HG03135 (cell line): ENCODE data around the gene GCAT.

Source experiments
- ATAC-seq: cut with Tn5 transposase; IDR thresholded peaks from one replicate; pipeline ENCODE4 v1.9.1; 2021; ENCODE audit warnings: mild to moderate bottlenecking, moderate library complexity; ENCODE audit not compliant: unreplicated experiment

The GCAT gene

DNA sequence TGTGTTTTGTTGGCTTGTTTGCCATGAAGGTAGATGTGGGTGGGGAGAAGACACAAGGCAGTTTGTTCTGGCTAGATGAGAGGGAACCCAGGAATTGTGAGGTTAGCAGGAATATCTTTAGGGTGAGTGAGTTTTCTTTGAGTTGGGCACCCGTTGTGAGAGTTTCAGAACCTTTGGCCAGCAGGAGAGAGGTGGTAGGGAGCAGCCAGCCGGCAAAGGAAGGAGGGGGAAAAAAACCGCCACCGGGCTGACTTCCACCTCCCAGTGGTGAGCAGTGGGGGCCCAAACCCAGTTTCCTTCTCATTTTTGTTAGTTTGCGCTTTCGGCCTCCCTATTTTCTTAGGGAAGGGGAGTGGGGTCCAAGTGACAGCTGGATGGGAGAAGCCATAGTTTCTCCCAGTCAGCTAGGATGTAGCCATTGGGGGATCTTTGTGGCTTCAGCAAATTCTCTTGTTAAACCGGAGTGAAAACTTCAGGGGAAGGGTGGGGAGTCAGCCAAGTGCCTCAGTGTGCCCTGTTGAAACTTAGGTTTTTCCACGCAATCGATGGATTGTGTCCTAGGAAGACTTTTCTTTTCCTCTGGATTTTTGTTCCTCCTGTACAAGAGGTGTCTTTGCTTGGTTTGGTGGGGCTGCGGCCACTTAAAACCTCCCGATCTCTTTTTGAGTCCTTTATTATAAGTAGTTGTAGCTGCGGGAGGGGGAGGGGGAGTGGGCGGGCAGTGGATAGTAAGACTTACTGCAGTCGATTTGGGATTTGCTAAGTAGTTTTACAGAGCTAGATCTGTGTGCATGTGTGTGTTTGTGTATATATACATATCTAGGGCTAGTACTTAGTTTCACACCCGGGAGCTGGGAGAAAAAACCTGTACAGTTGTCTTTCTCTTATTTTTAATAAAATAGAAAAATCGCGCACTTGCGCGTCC, 1.1 kb upstream of the GCAT start:
- no peak for ATAC-seq

DNA sequence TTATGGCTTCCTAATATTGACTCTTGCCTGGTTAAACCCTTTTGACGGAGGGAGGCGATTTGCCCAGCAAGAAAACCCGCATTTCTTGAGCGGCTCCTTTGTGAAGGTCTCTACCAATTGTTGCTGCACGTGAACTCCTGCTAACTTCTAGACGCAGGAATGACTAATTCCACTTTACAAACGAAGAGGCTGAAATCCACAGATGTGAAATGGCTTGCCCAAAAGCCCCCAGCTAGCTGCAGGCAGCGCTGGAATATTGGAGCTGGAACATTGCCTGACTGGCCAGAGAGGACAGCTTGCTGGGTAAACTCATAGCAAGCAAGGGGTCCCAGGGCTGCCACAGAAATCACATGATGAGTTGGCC, 542 bp downstream of the GCAT start:
- no peak for ATAC-seq

DNA sequence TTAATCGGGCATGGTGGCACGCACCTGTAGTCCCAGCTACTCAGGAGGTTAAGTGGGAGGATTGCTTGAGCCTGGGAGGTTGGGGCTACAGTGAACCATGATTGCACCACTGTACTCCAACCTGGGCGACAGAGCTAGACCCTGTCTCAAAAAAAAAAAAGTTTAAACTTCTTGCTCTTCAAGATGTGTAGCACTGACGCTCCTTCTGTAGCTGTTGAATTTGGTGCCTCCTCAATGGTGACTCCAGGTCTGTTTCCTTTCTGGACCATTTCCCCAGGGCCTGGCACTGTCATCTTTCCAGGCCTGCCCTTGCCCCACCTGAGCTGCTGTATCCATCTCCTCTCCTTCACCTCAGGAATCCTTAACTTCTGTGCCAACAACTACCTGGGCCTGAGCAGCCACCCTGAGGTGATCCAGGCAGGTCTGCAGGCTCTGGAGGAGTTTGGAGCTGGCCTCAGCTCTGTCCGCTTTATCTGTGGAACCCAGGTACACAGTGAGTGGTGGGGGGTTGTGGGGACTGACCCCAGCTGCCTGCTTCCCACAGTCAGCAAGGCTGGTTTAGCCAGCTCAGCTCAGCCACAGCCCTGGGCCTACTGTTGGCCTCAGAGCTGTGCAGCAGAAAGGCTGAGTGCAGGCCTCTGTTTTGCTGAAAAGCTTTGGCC, 2.1 kb downstream of the GCAT start:
- no peak for ATAC-seq

DNA sequence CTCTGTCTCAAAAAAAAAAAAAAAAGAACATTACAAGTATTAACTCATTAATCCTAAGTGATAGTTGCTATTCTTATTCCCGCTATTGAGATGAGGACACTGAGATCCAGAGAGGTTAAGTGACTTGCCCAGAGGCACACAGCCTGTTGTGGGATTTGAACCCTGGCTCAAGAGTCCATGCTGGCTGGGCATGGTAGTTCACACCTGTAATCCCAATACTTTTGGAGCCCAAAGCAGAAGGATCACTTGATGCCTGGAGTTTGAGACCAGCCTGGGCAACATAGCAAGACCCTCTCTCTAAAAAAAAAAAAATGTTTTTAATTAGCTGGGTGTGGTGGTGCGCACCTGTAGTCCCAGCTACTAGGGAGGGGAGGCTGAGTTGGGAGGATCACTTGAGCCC, 4.1 kb downstream of the GCAT start:
- ATAC-seq, result no peak

DNA sequence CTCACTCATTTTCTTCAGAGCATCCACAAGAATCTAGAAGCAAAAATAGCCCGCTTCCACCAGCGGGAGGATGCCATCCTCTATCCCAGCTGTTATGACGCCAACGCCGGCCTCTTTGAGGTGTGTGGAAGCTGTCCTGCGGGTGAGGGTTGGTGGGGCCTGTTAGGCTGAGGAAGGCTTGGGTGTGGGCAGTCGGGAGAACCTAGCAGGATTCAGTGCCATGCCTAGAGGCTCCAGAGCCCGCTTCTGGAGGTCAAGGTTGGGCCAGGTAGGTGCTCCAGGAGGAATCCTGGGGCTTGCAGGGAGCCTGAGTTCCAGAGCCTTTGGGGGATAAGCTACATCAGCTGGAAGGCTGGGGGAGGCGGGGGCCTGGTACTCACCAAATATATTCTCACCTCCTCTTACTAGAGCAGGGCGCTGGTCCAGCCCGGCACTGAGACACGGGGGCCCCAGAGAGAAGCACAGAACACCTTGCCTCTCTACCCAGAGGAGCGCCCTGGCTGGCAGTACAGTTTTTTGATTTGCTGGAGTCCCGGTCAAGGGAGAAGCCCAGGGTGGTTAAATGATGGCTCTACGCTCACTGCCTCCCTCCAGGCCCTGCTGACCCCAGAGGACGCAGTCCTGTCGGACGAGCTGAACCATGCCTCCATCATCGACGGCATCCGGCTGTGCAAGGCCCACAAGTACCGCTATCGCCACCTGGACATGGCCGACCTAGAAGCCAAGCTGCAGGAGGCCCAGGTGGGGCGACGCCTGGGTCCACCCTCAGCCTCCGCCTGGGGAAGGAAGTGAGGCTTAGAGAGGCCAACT, 5.3 kb downstream of the GCAT start:
- ATAC-seq, result no peak

DNA sequence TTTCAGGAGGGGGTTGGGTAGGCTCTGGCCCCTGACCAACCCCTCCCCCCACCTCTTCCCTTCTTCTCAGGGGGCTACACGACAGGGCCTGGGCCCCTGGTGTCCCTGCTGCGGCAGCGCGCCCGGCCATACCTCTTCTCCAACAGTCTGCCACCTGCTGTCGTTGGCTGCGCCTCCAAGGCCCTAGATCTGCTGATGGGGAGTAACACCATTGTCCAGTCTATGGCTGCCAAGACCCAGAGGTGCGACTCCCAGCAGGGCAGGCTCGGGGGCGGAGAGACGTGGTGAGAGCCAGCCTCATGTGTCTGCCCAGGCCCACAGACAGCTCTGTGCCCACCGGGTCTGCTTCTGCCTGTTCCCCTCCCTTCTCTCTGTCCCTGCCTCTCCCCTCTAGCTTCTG, 7.9 kb downstream of the GCAT start:
- ATAC-seq, result no peak

DNA sequence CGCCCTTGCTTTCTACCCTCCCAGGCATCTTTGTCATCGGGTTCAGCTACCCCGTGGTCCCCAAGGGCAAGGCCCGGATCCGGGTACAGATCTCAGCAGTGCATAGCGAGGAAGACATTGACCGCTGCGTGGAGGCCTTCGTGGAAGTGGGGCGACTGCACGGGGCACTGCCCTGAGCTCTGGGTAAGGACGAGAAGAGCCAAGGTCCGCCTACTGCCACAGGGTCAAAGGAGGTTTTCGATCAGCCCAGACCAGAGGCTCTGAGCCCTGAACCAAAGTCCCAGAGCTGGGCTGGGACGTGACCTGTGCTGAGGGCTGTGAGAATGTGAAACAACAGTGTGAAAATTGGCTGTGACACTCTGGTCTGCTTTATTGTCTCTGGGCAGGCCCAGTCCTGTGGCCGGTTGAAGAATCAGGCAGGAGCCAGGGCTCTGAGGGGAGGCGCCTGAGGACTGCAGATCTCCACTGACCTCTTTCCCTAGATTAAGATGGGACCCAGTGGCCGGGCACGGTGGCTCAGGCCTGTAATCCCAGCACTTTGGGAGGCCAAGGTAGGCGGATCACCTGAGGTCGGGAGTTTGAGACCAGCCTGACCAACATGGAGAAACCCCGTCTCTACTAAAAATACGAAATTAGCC, 8.9 kb downstream of the GCAT start:
- no peak for ATAC-seq

DNA sequence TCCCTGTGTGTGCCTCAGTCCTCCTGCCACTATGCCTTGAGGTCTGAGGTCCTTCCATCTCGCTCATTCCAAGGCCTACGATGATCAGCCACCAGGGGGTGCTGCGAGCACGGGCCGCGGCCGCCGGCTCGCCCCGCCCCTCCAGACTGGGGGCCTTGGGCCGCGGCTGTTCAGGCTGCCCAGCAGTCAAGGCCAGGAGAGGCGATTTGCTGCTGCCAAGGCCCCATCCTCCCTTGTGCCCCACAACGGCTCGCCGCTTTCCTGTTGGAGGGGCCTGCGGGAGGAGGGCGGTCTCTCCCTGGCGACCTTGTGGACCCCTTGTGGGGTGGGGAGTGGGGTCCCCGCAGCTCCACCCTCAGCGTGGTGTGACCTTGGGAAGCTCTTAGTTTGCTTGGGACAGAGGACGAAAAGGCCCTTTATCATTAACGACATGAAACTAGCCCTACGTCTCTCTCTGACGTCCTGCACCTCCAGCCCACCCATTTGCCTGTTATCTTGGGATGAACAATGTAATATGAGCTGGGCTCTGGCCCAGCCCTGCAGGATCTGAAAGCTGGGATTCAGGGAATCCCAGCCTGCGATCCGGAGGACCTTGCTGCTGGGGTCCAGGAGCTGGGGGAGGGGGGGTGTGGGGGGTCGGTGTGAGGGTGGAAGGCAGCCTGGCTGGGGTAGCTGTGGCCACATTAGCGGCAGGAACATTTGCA, 10.1 kb downstream of the GCAT start:
- no peak for ATAC-seq

DNA sequence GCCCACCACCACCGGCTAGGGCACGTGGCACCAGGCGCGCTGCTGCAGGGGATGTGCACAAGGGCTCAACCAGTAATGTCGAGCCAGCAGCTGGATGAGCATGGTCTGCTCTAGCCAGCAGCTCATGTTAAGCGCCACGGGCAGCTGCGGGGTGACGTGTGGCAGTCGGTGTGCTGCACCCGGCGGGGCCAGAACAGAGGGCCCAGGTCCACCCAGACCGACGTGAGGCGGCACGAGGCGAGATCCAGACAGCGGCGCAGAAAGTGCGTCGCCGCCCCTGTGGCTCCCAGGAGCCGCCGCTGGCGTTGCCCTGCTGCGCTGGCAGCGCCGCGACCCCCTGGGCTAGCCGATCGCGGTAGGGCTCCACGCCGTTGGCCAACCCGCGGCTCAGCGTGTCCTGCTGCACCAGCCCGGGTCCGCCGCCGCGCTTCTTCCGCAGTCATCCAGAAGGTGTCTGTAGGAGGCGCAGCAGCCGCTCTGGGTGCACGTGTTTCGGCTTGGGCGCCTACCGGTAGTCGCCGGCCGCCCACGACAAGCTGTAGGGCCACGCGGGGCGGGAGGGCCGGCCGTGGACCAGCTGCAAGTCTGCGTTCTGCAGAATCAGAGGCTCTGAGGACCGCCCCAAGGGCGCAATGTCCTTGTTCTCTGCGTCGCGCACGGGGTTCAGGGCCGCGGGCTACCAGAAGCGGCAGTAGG, 10.8 kb downstream of the GCAT start:
- no peak for ATAC-seq

DNA sequence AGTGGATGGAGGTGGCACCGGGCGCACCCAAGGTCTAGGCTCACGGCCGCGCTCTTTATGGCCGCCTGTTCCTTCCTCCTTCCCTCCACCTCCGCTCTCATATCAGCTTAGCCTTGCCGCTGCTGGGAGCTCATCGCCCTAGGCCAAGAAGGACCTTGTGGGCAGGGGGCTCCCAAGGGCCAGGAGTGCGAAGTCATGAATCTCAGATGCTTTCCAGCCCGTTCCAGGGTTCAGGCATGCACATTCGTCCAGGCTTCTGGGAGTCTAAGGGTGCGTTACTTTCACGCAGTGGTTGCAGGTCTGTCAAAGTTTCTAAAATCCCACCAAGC, 11.3 kb downstream of the GCAT start:
- no peak for ATAC-seq

DNA sequence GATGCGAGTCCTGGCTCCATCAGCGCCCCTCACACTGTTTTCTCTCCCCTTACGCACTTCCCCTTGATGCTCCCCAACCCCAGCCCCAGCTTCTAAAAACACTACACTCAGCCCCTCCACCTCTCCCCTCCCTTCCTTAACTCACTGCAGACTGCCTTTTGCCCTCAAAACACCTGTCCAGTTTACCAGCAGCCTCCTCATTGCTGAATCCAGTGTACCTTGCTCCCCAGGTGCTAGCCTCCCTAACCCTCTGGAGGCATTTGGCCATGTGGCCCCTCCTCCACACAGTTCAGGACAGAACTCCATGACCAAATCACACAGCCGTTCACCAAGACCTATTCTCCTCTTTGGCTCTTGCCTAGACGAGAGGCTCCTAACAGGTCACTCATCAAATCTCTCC, 12.6 kb downstream of the GCAT start:
- ATAC-seq, result no peak

DNA sequence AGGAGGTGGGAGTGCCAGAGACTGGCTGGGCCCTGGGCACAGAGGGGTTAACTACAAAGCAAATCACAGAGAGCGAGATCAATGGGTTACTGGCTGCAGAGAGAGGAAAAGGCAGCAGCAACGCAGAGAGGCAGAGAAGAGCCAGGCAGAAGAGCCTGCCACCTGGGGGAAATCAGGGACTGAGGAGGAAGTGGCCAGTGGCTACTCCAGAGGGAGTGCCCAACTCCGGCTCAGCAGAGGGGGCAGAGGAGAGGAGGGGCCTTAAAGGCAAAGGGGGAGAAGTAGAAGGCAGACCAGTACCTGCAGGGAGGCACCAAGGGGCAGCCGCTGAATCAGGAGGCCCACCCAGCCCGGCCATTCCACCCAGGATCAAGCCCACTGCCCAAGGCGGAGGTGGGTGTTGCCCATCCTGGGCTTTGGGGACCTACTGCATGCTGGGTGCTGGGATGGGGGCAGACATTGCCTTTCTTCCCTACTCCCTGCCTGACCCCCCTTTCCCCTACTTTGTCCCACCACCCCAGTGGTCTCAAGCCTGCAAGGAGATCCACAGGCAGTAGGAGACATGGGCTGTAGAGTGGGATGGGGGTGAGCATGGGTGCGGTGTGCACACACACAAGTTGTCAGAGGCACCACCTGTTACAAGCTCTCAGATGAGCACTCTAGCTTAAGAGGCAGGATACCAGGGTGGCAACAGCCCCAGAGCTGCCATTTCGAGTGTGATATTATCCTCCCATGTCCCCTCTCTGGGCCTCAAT, 14.5 kb downstream of the GCAT start:
- no peak for ATAC-seq

DNA sequence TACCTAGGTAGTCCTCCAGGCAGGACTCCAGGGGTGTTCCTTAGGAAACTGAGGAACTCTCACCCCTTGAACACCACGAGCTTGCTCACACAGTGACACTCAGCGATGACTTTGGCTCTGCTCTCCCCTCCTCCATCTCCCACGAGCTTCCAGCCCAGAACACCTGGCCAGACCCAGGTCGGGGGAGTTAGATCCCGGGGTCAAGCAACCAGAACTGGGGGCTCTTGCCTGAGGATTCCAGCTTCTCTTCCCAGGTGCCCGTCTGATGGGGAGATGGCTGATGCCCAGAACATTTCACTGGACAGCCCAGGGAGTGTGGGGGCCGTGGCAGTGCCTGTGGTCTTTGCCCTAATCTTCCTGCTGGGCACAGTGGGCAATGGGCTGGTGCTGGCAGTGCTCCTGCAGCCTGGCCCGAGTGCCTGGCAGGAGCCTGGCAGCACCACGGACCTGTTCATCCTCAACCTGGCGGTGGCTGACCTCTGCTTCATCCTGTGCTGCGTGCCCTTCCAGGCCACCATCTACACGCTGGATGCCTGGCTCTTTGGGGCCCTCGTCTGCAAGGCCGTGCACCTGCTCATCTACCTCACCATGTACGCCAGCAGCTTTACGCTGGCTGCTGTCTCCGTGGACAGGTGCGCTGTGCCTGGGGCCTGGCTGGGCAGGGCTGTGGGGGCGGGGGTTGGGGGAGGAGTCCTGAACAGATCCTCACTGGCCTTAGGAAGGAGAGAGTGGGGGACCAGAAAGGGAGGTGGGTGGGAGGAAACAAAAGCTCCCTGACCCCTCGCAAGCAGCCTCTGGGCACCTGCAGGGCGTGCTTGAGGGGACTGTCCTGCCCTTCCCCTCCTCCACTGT, 15.6 kb downstream of the GCAT start, which contains the start of gene GALR3:
Gene GALR3, plus strand, starts transcription at position 249 of the 852 bp plus-strand sequence. Its CDS starts 25 bp downstream, at position 274.
- no peak for ATAC-seq

DNA sequence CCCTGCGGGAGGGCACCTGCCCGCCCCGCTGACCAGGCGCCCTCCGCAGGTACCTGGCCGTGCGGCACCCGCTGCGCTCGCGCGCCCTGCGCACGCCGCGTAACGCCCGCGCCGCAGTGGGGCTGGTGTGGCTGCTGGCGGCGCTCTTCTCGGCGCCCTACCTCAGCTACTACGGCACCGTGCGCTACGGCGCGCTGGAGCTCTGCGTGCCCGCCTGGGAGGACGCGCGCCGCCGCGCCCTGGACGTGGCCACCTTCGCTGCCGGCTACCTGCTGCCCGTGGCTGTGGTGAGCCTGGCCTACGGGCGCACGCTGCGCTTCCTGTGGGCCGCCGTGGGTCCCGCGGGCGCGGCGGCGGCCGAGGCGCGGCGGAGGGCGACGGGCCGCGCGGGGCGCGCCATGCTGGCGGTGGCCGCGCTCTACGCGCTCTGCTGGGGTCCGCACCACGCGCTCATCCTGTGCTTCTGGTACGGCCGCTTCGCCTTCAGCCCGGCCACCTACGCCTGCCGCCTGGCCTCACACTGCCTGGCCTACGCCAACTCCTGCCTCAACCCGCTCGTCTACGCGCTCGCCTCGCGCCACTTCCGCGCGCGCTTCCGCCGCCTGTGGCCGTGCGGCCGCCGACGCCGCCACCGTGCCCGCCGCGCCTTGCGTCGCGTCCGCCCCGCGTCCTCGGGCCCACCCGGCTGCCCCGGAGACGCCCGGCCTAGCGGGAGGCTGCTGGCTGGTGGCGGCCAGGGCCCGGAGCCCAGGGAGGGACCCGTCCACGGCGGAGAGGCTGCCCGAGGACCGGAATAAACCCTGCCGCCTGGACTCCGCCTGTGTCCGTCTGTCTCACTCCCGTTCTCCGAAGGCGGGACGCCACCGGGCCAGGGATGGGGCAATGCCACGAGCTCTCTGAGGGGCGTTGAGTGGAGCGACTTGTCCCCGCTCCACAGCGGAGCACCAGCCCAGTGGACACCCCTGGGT, 17.2 kb downstream of the GCAT start:
- no peak for ATAC-seq

DNA sequence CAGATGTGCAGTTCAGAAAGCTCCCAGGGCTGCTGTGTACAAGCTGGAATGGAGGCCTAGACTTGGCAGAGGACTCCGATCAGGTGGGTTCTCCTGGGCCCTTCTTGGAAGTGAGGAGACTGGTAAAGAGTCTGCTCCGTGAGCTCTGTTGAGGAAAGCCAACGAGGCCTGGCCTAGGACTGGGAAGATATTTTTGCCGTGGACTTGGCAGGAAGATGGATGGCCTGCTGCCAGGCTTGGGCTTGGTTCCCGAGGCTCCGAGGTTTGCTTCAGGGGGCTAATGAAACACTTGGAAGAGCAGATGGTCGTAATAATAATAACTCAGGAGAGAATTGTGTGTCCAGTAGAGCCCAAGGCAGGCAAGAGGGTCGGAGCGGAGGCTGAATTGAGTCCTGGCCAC, 19.3 kb downstream of the GCAT start:
- ATAC-seq, result no peak

DNA sequence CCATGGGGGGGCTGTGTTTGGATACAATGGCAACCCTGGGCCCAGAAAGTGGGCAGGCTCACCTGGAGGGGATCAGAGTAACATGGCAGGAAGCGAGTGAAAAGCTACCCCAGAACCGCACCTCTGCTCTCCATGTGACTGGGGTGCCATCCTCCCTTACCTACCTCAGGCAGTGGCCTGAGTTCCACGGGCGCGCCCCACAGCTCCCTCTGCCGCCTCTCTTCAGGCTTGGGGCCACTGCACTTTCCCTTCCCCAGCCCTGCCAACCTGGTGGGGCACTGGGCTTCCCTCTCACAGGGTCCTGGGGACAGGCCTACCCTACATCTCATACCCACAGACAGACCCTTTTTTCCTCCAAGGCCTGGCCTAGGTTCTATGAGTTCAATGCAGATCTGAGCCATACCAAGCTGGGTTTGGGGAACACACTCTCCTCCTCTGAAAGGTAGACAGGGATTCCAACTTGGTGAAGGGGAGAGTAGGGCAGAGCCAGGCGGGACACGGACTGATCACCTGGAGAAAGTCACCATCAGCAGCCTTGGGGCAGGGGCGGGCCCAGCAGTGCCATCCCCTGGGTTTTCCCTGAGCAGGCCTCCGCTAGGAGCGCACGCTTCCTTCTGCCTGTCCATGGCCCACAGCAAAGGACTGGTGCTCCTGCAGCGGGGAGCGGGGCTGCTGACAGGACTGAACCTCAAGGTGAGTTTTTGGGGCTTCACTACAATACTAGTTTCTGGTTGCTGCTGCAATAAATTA, 22.5 kb downstream of the GCAT start:
- ATAC-seq, result no peak
